SK-MEL-5 (cell line): Measurements from ENCODE around the gene GLIS1. TPM values are rescaled to one million over a fixed set of nuclear protein-coding genes. Genes with fewer than 3 reads are reported as not detected.

Source experiments
- DNase-seq: peaks from one replicate; pipeline ENCODE4 v3.0.0-alpha.2; 2016; ENCODE audit warnings: low read depth, low spot score
- in situ Hi-C: cut with HindIII; loops from 2 replicates; pipeline ENCODE4 v1.10.0; 2016; ENCODE audit warnings: low sequenced_read_pairs, high pct_unique_total_duplicates, low pct_unique_long_range_greater_than_20kb
- total RNA-seq: library from RNA; depleted of rRNA; stranded (reverse); fragments of >200 nt; shearing (Covaris generic); gene quantifications from 2 replicates; pipeline ENCODE4 v1.2.3, GENCODE V29; 2014

The GLIS1 gene
- total RNA-seq, 1 experiment from 2014 or later = 0.16 TPM

GRCh38 chr1:53703174-53703573, 35.8 kb downstream of the GLIS1 start:
- in situ Hi-C loops = no loop called here
- no peak for DNase-seq

- in situ Hi-C loops = no loop called here
- DNase-seq = no peak
Observed at GRCh38 chr1:53702341-53702740, 36.6 kb downstream of the GLIS1 start.

- in situ Hi-C loops = no loop called here
- no peak for DNase-seq
Observed at GRCh38 chr1:53700776-53701175, 38.2 kb downstream of the GLIS1 start.

- DNase-seq = no peak
- in situ Hi-C loops = no loop called here
Observed at GRCh38 chr1:53699981-53700380, 39.0 kb downstream of the GLIS1 start.

- DNase-seq = no peak
- in situ Hi-C loops = no loop called here
Observed at GRCh38 chr1:53698384-53698980, 40.5 kb downstream of the GLIS1 start.

GRCh38 chr1:53697721-53698383, 41.1 kb downstream of the GLIS1 start:
- DNase-seq = no peak
- in situ Hi-C loops = no loop called here

- in situ Hi-C loops = no loop called here
- no peak for DNase-seq
Observed at GRCh38 chr1:53696990-53697389, 42.0 kb downstream of the GLIS1 start.

- no peak for DNase-seq
- in situ Hi-C loops = no loop called here
Observed at GRCh38 chr1:53696571-53696970, 42.4 kb downstream of the GLIS1 start.

- no peak for DNase-seq
- in situ Hi-C loops = no loop called here
Observed at GRCh38 chr1:53696051-53696450, 42.9 kb downstream of the GLIS1 start.

GRCh38 chr1:53695116-53695515, 43.8 kb downstream of the GLIS1 start:
- in situ Hi-C loops = no loop called here
- DNase-seq = no peak

GRCh38 chr1:53694718-53695091, 44.3 kb downstream of the GLIS1 start:
- in situ Hi-C loops = no loop called here
- DNase-seq = no peak

- no peak for DNase-seq
- in situ Hi-C loops = no loop called here
Observed at GRCh38 chr1:53693773-53694717, 44.9 kb downstream of the GLIS1 start.

- in situ Hi-C loops = no loop called here
- no peak for DNase-seq
Observed at GRCh38 chr1:53693339-53693738, 45.6 kb downstream of the GLIS1 start.

GRCh38 chr1:53691326-53691725, 47.6 kb downstream of the GLIS1 start:
- in situ Hi-C loops = no loop called here
- no peak for DNase-seq

GRCh38 chr1:53690411-53690810, 48.6 kb downstream of the GLIS1 start:
- DNase-seq = no peak
- in situ Hi-C loops = no loop called here

GRCh38 chr1:53689736-53690326, 49.1 kb downstream of the GLIS1 start:
- in situ Hi-C loops = no loop called here
- DNase-seq = no peak

- in situ Hi-C loops = no loop called here
- DNase-seq = no peak
Observed at GRCh38 chr1:53689223-53689622, 49.7 kb downstream of the GLIS1 start.

GRCh38 chr1:53688381-53689102, 50.4 kb downstream of the GLIS1 start:
- DNase-seq = peak; percentile 9
- in situ Hi-C loops = no loop called here
